HL-60 (cell line): Measurements from ENCODE around the gene FBXW7.

Source experiments
- DNase-seq, 2 experiments: peaks; one replicate each; pipeline ENCODE4 v3.0.0-alpha.2; 2010 to 2020; ENCODE audit warnings: low read depth in 1 of 2, low spot score in 1 of 2
- H3K27ac ChIP-seq: fragments of 250-450 bp; sonication (Bioruptor Pico); replicated peaks from 2 replicates; pipeline ENCODE4 v1.5.1; 2020; ENCODE audit warnings: mild to moderate bottlenecking, moderate library complexity
- H3K27me3 ChIP-seq: fragments of 250-450 bp; sonication (Bioruptor Pico); 2 replicates; pipeline ENCODE4 v1.5.1; 2021; ENCODE audit warnings: mild to moderate bottlenecking, moderate library complexity; ENCODE audit not compliant: insufficient read depth, poor library complexity, severe bottlenecking
- H3K4me3 ChIP-seq: replicated peaks from 2 replicates; pipeline ENCODE4 v1.5.1; 2011; ENCODE audit warnings: mild to moderate bottlenecking, control low read depth, low read length; ENCODE audit not compliant: insufficient read depth
- GABPA ChIP-seq: IDR thresholded peaks from 2 replicates; pipeline ENCODE4 v1.6.1; 2012; ENCODE audit warnings: low read depth
- POLR2AphosphoS5 ChIP-seq: IDR thresholded peaks from 2 replicates; pipeline ENCODE4 v1.6.1; 2012; ENCODE audit warnings: low read depth
- SPI1 ChIP-seq: IDR thresholded peaks from 2 replicates; pipeline ENCODE4 v1.6.1; 2012; ENCODE audit warnings: low read depth, mild to moderate bottlenecking, borderline replicate concordance
- TF ChIP-seq, protein P1 (sequence below): IDR thresholded peaks from 2 replicates; pipeline ENCODE4 v1.6.1; 2012; ENCODE audit warnings: low read depth; ENCODE audit not compliant: insufficient replicate concordance
- TF ChIP-seq, protein P2 (sequence below): IDR thresholded peaks from one replicate; pipeline ENCODE4 v1.5.1; 2011; ENCODE audit warnings: low read length, control low read depth, inconsistent platforms; ENCODE audit not compliant: insufficient read depth

Gene FBXW7

DNA sequence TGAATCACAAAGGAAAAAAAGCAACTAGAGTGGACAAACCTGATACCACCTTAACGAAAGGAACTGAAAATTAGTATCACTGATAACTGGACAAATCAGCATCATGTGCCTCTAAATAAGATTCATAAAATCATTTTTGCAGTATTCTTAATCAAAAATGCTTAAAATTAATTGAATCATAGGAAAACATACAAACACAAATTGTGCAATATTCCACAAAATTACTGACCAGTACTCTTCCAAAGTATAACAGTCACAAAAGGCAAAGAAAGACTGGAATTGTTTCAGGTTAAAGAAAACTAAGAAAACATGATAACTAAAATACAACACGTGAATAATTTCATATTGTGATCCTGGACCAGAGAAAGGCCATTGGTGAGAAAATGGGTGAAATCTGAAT is 27.1 kb downstream of the FBXW7 start:
- Histone ChIP-seq H3K4me3 (no peak overlapping the region), H3K27me3 (no peaks in the 10 kb centered on the region), H3K27ac (no peak overlapping the region)
- no peak for DNase-seq
- TF ChIP-seq, protein P1, sequence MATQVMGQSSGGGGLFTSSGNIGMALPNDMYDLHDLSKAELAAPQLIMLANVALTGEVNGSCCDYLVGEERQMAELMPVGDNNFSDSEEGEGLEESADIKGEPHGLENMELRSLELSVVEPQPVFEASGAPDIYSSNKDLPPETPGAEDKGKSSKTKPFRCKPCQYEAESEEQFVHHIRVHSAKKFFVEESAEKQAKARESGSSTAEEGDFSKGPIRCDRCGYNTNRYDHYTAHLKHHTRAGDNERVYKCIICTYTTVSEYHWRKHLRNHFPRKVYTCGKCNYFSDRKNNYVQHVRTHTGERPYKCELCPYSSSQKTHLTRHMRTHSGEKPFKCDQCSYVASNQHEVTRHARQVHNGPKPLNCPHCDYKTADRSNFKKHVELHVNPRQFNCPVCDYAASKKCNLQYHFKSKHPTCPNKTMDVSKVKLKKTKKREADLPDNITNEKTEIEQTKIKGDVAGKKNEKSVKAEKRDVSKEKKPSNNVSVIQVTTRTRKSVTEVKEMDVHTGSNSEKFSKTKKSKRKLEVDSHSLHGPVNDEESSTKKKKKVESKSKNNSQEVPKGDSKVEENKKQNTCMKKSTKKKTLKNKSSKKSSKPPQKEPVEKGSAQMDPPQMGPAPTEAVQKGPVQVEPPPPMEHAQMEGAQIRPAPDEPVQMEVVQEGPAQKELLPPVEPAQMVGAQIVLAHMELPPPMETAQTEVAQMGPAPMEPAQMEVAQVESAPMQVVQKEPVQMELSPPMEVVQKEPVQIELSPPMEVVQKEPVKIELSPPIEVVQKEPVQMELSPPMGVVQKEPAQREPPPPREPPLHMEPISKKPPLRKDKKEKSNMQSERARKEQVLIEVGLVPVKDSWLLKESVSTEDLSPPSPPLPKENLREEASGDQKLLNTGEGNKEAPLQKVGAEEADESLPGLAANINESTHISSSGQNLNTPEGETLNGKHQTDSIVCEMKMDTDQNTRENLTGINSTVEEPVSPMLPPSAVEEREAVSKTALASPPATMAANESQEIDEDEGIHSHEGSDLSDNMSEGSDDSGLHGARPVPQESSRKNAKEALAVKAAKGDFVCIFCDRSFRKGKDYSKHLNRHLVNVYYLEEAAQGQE, result no peak
- TF ChIP-seq, protein P2, sequence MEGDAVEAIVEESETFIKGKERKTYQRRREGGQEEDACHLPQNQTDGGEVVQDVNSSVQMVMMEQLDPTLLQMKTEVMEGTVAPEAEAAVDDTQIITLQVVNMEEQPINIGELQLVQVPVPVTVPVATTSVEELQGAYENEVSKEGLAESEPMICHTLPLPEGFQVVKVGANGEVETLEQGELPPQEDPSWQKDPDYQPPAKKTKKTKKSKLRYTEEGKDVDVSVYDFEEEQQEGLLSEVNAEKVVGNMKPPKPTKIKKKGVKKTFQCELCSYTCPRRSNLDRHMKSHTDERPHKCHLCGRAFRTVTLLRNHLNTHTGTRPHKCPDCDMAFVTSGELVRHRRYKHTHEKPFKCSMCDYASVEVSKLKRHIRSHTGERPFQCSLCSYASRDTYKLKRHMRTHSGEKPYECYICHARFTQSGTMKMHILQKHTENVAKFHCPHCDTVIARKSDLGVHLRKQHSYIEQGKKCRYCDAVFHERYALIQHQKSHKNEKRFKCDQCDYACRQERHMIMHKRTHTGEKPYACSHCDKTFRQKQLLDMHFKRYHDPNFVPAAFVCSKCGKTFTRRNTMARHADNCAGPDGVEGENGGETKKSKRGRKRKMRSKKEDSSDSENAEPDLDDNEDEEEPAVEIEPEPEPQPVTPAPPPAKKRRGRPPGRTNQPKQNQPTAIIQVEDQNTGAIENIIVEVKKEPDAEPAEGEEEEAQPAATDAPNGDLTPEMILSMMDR, result no peak
- TF ChIP-seq POLR2AphosphoS5, result no peak
- no peak for TF ChIP-seq GABPA
- no peak for TF ChIP-seq SPI1

DNA sequence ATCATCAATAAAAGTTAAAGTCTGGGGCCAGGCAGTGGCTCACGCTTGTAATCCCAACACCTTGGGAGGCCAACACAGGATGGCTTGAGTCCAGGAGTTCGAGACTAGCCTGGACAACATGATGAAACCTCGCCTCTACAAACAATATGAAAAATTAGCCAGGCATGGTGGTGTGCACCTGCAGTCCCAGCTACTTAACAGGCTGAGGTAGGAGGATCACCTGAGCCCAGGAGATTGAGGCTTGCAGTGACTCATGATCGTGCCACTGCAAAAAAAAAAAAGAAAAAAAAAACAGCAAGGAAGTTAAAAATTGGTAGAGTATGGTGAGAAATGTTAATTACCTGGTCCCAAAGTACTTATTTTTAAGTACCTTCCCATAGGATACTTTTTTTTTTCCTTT is 27.5 kb downstream of the FBXW7 start:
- DNase-seq, result no peak
- H3K4me3 ChIP-seq, result no peak overlapping the region
- no peak overlapping the region for H3K27ac ChIP-seq
- TF ChIP-seq, protein P1, result no peak
- no peak for TF ChIP-seq POLR2AphosphoS5
- no peak for TF ChIP-seq SPI1
- TF ChIP-seq, protein P2, result no peak
- no peak for TF ChIP-seq GABPA
- H3K27me3 ChIP-seq, result no peaks in the 10 kb centered on the region

DNA sequence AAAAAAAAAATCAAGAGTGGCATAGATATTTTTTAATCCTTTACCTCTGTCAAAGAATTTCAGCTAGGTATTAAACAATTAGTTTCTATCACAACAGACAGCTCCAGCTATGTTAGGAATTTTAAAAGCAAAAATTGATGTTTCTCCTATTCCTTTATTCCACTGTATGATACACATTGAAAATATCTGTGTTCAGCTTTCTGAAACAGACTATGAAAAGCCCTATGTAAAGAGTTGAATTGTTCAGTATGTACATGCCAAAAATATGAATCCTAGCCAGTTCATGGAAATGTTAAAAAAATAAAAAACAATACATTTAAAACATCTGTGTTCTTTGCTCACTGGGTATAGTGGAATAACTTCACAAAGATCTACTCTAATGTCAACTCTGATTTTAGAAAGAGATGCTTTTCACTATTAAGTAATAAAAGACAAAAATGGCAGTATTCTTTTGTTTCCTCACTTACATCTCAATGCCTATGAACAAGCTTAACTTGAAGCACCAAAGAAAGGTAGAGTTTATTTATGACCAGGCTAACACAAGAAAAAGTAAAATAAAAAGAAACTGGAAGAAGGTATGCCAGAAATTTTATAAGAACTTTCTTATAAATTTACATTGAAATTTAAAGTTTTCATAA is 32.1 kb downstream of the FBXW7 start:
- no peak overlapping the region for H3K27ac ChIP-seq
- no peak overlapping the region for H3K4me3 ChIP-seq
- no peak for DNase-seq
- TF ChIP-seq GABPA (no peak), POLR2AphosphoS5 (no peak), SPI1 (no peak)
- TF ChIP-seq, protein P2, result no peak
- TF ChIP-seq, protein P1, result no peak
- H3K27me3 ChIP-seq, result no peaks in the 10 kb centered on the region
